ENCODE measurements around the gene TCEAL4.

DNA sequence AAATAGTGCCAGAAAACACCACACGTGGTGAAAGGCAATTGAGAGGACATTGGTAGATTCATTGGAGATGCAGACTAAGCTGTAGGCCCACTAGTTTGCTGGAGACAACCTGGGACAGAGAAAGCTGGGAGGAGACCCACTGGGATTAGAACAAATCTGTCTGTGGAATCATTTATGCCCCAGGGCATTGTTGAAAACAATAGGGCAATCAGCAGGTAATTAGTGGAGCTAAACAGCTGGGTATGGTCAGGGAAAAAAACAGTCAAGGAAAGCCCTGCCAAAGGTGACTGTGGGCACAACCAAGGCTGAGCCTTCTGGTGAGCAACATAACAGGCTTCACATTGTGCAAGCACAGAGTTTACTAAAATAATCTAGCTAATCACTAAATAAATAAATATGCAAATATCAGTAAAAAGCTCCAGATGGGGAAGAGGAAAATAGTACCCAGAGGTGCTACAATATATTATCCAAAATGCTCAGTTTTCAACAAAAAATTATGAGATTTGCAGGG lies 31.4 kb downstream of the TCEAL4 start:
- no peak for TF ChIP-seq EZH2 (IDR thresholded peaks at IDR 0.05; ENCODE audit: low read length, missing control alignments)
- TF ChIP-seq, protein P1, sequence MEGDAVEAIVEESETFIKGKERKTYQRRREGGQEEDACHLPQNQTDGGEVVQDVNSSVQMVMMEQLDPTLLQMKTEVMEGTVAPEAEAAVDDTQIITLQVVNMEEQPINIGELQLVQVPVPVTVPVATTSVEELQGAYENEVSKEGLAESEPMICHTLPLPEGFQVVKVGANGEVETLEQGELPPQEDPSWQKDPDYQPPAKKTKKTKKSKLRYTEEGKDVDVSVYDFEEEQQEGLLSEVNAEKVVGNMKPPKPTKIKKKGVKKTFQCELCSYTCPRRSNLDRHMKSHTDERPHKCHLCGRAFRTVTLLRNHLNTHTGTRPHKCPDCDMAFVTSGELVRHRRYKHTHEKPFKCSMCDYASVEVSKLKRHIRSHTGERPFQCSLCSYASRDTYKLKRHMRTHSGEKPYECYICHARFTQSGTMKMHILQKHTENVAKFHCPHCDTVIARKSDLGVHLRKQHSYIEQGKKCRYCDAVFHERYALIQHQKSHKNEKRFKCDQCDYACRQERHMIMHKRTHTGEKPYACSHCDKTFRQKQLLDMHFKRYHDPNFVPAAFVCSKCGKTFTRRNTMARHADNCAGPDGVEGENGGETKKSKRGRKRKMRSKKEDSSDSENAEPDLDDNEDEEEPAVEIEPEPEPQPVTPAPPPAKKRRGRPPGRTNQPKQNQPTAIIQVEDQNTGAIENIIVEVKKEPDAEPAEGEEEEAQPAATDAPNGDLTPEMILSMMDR (conservative IDR thresholded peaks at IDR 0.05 in 1 of 2, IDR thresholded peaks at IDR 0.05 in 1 of 2; ENCODE audit: low read depth in 1 of 2, low read length in 2 of 2) = no peak
